Testis (tissue), 3 donors: ENCODE measurements around the gene SLC16A7. TPM values are rescaled to one million over a fixed set of nuclear protein-coding genes. Genes with fewer than 3 reads are reported as not detected.

ENCODE experiments used
- DNase-seq: peaks from one replicate; pipeline ENCODE4 v3.0.0-alpha.2; 2019
- H3K27ac ChIP-seq, 2 donors: fragments of 200-600 bp; sonication (generic); one replicate each; pipeline ENCODE4 v1.5.1; 2019
- H3K27me3 ChIP-seq: fragments of 200-600 bp; sonication (generic); one replicate; pipeline ENCODE4 v1.5.1; 2019
- H3K36me3 ChIP-seq: fragments of 200-600 bp; sonication (generic); one replicate; pipeline ENCODE4 v1.5.1; 2017; ENCODE audit warnings: low read depth; ENCODE audit errors: missing control alignments
- H3K4me1 ChIP-seq: fragments of 200-600 bp; sonication (generic); one replicate; pipeline ENCODE4 v1.5.1; 2019
- H3K4me3 ChIP-seq, 2 donors: fragments of 200-600 bp; sonication (generic); one replicate each; pipeline ENCODE4 v1.5.1; 2017 to 2019
- H3K9me3 ChIP-seq: fragments of 200-600 bp; sonication (generic); one replicate; pipeline ENCODE4 v1.5.1; 2017
- POLR2A ChIP-seq: fragments of 450-650 bp; IDR thresholded peaks from one replicate; pipeline ENCODE4 v1.6.1; 2017; ENCODE audit warnings: antibody characterized with exemption, mild to moderate bottlenecking, moderate library complexity
- WGBS, 2 donors: methylation state at CpG; one replicate each; pipeline ENCODE4 v1.1.5; 2018; 5-methylcytosine and 5-hydroxymethylcytosine counted together
- intact Hi-C: fragments of 100-400 bp; cut with DNase I; formaldehyde crosslinking; loops from one replicate; pipeline ENCODE4 v1.15.1; 2023; ENCODE audit warnings: low total_unique reads
- polyA plus RNA-seq: library from polyadenylated mRNA; stranded (reverse); fragments of 350-450 nt; fragmentation: Illumina TruSeq; extraction: RNeasy Lipid Tissue Mini Kit (QIAGEN cat#74804); gene quantifications from one replicate; pipeline ENCODE4 v1.2.3, GENCODE V29; 2014; ENCODE audit warnings: low read depth, low replicate concordance; ENCODE audit not compliant: insufficient read depth
- total RNA-seq, 2 donors: library from RNA; depleted of rRNA; stranded (reverse); fragments of >200 nt; gene quantifications; one replicate each; pipeline ENCODE4 v1.2.3, GENCODE V29; 2016
- TF ChIP-seq, protein P1 (sequence below), 3 experiments: fragments of 450-650 bp in 2 of 3; fragments of 200-600 bp in 1 of 3; sonication (generic) in 1 of 3; IDR thresholded peaks; one replicate each; pipeline ENCODE4 v1.5.1; 2016 to 2019; ENCODE audit warnings: antibody characterized with exemption in 3 of 3, mild to moderate bottlenecking in 2 of 3, moderate library complexity in 1 of 3

The SLC16A7 gene
- total and polyA plus RNA-seq, 3 donors from 2014 or later: 10.5 to 38.0 (median 15.9) TPM

DNA sequence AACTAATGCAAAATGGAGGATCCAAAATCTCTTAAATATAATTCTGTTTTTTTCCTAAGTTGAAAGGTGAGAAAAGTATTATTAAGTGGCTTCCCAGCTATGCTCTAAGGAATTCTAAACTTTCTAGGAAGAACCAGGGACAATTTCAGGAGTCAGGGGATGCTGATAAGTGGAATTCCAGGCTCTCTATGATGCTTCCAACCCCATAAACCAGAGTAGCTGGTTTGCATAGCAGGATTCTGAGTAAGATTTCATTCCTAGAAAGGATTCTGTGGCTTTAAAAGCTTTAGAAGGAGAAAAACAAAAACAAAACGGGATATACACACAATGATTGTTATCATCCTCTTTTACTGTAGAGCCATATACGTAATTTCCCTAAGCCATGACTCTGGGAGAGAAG is 93.9 kb downstream of the SLC16A7 start:
- Histone ChIP-seq H3K4me1 (no peaks in the 10 kb centered on the region), H3K36me3 (no peaks in the 10 kb centered on the region), H3K27ac (no peak overlapping the region), H3K27me3 (no peaks in the 10 kb centered on the region), H3K9me3 (no peaks in the 10 kb centered on the region), H3K4me3 (no peak overlapping the region)
- WGBS, 2 donors: 80 to 89% methylated on average over 2 of the region's 2 CpGs
- intact Hi-C loops: no loop called here
- TF ChIP-seq, protein P1, sequence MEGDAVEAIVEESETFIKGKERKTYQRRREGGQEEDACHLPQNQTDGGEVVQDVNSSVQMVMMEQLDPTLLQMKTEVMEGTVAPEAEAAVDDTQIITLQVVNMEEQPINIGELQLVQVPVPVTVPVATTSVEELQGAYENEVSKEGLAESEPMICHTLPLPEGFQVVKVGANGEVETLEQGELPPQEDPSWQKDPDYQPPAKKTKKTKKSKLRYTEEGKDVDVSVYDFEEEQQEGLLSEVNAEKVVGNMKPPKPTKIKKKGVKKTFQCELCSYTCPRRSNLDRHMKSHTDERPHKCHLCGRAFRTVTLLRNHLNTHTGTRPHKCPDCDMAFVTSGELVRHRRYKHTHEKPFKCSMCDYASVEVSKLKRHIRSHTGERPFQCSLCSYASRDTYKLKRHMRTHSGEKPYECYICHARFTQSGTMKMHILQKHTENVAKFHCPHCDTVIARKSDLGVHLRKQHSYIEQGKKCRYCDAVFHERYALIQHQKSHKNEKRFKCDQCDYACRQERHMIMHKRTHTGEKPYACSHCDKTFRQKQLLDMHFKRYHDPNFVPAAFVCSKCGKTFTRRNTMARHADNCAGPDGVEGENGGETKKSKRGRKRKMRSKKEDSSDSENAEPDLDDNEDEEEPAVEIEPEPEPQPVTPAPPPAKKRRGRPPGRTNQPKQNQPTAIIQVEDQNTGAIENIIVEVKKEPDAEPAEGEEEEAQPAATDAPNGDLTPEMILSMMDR (IDR thresholded peaks at IDR 0.05): no peak
- TF ChIP-seq POLR2A: no peak
- DNase-seq: no peak

DNA sequence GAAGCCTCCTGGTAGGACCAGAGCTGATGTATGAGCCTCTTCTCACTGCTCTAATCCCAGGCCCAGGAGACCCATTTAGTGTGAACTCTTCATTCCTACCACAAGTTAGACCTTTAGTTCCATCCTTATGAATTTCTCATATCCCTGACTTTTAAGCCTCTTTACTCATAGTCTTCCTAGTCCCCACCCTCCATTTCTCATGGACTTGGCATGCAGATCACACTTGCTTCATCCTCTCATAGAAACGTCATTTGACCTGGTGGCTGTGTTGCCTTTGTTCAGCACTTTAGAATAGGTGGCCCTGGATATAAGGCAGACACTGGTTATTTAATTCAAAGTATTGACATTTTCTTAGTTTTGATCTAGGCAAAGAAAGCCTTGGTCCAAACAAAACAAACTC is 99.5 kb downstream of the SLC16A7 start:
- no peak for DNase-seq
- TF ChIP-seq, protein P1 (IDR thresholded peaks at IDR 0.05): no peak
- TF ChIP-seq POLR2A: no peak
- H3K36me3 ChIP-seq: no peaks in the 10 kb centered on the region

DNA sequence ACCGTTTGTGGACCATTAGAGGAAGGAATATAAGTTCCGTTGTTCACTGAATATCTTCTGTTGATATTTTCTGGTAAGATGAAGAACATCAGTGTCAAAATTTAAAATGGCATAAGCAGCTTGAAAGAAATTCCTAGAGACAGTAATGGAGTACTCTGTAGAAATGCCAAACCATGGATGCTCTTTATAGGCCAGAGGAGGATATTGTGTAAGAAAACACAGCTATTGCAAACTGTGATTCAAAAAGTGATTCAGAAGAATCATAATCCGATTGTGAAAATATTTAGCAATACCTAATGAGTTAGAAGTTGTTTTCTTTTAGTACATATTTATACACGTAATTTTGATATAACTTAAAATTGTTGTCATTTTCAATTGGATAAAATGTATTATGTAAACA is 102.8 kb downstream of the SLC16A7 start:
- no peak for DNase-seq
- TF ChIP-seq, protein P1 (IDR thresholded peaks at IDR 0.05): no peak
- Histone ChIP-seq H3K36me3 (no peaks in the 10 kb centered on the region), H3K9me3 (no peaks in the 10 kb centered on the region), H3K27ac (no peak overlapping the region), H3K4me3 (no peak overlapping the region), H3K27me3 (no peaks in the 10 kb centered on the region), H3K4me1 (no peaks in the 10 kb centered on the region)
- WGBS, 2 donors: 88 to 90% methylated on average over 4 of the region's 4 CpGs
- intact Hi-C loops: no loop called here

More for the DNA sequence above, 99.5 kb downstream of the SLC16A7 start:
- WGBS, 2 donors: 76 to 88% methylated on average over 1 of the region's 1 CpG
- intact Hi-C loops: no loop called here
- H3K27me3 ChIP-seq: no peaks in the 10 kb centered on the region
- no peaks in the 10 kb centered on the region for H3K4me1 ChIP-seq
- no peak overlapping the region for H3K27ac ChIP-seq
- H3K9me3 ChIP-seq: no peaks in the 10 kb centered on the region
- H3K4me3 ChIP-seq: no peak overlapping the region

DNA sequence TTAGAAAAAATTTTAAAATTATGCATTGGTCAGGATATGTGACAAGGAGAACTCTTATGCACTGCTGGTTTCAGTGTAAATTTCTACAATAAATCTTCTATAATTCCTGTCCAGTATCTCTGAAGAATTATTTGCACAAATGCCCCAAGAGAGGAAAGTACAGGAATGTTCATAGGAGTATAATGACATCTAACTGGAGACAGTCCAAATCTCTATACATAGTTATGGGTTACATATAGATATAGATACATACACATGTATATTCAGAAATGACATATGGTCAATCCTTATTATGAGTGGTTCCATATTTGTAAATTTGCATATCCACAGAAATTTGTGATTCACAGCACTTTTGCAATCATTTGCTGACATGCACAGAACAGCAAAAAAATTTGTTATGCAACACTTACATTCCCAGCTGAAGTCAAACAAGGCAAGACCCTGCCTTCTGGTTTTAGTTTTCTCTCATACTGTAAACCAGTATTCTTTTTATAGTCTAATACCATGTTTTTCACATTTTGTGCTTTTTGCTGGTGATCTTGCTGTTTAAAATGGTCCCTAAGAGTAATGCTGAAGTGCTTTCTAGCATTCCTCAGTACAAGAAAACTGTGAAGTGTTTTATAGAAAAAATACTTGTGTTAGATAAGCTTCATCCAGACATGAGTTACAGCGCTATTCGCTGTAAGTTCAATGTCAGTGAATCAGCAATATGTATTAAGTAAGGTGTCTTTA is 103.8 kb downstream of the SLC16A7 start:
- intact Hi-C loops: no loop called here
- H3K27me3 ChIP-seq: no peaks in the 10 kb centered on the region
- no peaks in the 10 kb centered on the region for H3K36me3 ChIP-seq
- H3K4me3 ChIP-seq: no peak overlapping the region
- WGBS, 2 donors: 64 to 73% methylated on average over 2 of the region's 2 CpGs
- no peaks in the 10 kb centered on the region for H3K9me3 ChIP-seq
- no peak for DNase-seq
- TF ChIP-seq, protein P1 (IDR thresholded peaks at IDR 0.05): no peak
- TF ChIP-seq POLR2A: no peak
- H3K27ac ChIP-seq: no peak overlapping the region
- no peaks in the 10 kb centered on the region for H3K4me1 ChIP-seq

DNA sequence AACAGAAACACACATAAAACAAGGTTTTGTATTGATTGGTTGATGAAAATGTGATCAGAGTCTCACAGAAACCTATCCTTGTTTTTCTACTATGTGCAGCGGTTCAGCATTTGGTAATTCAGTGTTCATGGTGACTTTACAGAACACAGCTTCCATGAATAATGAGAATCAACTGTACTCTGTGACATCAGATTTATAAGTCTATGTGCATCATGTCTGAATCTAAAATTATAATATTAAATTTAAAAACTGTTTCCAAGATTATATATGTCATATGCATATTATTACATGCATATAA is 104.3 kb downstream of the SLC16A7 start:
- no peak for DNase-seq
- no peaks in the 10 kb centered on the region for H3K27me3 ChIP-seq
- H3K4me1 ChIP-seq: no peaks in the 10 kb centered on the region
- no peaks in the 10 kb centered on the region for H3K36me3 ChIP-seq
- no peak overlapping the region for H3K4me3 ChIP-seq
- 80 to 85% methylated on average over 1 of the region's 1 CpG for WGBS, 2 donors
- H3K27ac ChIP-seq: no peak overlapping the region
- H3K9me3 ChIP-seq: no peaks in the 10 kb centered on the region
- TF ChIP-seq POLR2A: no peak
- intact Hi-C loops: no loop called here
